Hematopoietic multipotent progenitor cell treated with erythropoietin and hydrocortisone succinate and interleukin-3 and kit ligand, for 17 days (in vitro differentiated cells): Measurements from ENCODE around the gene JAZF1.
A peak's percentile ranks its signal among the peaks of the same experiment; 100 is the strongest.
"Not testable (repeated sequence)": the region's sequence is repeated elsewhere in the genome, so short reads cannot be mapped to it uniquely, and the experiment has no call there.

Source experiments
- DNase-seq: peaks from one replicate; pipeline ENCODE4 v3.0.0-alpha.2; 2015; ENCODE audit warnings: low spot score

Gene JAZF1

DNA sequence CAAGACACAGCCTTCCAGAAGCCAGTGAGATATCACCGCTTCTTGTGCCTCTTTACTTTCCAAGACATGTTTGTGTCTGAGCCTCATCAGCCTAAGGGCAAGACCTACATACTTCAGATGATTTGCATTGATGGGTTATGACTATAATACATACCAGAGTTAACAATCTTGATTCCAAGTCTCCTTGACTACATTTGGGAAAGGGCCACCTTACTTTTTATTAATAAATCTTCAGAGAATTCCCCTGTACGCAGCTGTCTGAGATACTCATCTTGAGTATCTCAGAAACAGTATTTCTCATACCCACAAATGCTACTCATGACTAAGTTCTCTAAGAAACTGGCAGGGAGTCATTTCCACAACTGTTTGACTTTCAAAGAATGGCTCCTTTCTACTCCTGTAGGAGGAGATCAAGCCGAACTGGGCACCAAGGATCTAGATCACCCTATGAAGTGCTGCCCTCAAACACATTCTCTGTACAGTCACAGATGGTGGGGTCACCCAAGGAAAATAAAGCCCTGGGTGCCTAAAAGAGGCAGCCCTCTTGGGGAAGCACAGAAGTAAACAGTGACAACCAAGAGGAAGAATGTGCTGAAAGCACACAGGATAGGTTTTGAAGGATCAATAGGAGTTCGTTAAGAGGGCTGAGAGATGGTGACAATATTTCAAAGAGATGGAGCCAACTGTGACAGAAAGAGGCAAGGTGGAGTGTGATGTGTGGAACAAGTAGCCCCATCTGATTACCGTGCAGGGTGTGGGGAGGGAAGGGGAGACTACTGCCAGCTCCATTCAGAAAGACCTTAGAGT, 138.9 kb downstream of the JAZF1 start:
- no peak for DNase-seq

- peak; percentile 36 for DNase-seq
Measured at GRCh38 chr7:28038175-28038797, 142.3 kb downstream of the JAZF1 start.

- DNase-seq, result peak; percentile 92
Measured at GRCh38 chr7:28037220-28038010, 143.2 kb downstream of the JAZF1 start.

DNA sequence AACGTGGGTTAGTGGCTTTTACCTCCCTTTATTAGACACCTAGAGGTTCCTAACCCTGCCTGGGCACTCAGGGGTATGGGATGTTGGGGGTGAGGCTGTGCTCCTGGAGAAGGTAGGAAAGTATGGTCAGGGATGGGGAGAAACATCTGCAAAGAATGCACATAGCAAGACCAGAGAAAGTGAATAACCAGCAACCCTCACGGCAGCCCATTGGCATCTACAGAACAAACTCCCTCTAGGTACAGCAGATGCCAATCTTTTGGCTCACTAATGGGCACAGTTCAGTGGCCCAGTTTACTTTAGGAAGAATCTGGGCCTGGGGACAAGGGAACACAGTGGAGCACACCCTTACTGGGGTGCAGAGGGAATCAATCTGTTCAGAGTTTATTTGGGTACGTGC, 143.9 kb downstream of the JAZF1 start:
- DNase-seq, result no peak

GRCh38 chr7:28033386-28033785, 147.2 kb downstream of the JAZF1 start:
- DNase-seq, result no peak

GRCh38 chr7:28032738-28033380, 147.7 kb downstream of the JAZF1 start:
- no peak for DNase-seq

DNA sequence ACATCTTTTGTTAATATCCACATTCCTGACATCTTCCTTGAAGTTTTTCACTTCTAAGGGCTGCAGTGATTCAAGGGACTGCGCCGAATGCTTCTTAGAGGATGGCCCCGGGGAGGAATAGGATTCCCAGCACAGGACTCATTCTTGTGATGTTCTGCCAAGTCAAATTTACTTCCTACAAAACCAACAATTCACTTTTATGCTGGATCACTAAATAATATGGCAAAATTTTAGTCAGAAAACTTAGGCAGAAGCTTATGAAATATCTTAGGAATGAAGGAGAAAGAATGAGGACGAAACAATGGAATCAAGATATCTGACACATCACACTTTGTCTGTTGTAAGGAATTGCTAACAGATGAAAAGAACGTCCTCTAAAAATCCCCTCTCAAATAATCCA, 151.5 kb downstream of the JAZF1 start:
- no peak for DNase-seq

DNA sequence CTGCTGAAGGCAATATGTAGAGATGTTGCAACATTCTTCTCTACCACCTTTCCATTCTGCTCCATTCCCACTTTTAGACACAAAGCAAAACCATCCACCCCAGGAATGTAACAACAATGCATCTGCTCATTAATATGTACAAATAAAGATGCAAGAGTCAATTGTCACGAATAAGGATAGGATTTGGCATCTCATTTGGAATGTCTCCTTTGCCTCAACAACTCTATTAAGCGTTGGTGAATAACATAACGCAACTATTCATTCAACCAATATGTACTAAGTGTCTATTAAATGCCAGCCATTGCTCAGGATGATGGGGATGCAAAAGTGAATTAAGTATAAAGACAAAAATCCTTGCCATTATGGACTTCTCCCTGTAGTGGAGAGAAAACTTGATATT, 152.1 kb downstream of the JAZF1 start:
- DNase-seq, result no peak

DNA sequence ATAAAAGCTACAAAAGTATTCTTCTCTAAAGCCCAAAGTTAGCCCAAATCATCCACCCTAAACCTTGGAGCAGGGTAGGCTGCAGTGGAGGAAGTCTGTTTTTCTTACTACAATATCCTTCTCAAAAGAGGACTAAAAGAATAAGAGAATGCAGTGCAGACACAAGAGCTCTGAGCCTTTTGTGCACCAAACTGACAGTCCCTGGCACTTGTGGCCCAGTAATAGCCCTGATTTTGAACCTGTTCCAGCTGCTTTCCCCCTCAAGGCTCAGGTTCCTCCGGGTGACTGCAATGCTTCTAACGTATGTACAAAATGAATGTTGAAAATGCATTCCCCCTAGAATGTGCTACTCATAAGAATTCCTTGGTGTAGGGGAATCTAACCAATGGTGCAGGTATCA, 154.4 kb downstream of the JAZF1 start:
- no peak for DNase-seq

- no peak for DNase-seq
Measured at GRCh38 chr7:28024786-28025334, 155.7 kb downstream of the JAZF1 start.

DNA sequence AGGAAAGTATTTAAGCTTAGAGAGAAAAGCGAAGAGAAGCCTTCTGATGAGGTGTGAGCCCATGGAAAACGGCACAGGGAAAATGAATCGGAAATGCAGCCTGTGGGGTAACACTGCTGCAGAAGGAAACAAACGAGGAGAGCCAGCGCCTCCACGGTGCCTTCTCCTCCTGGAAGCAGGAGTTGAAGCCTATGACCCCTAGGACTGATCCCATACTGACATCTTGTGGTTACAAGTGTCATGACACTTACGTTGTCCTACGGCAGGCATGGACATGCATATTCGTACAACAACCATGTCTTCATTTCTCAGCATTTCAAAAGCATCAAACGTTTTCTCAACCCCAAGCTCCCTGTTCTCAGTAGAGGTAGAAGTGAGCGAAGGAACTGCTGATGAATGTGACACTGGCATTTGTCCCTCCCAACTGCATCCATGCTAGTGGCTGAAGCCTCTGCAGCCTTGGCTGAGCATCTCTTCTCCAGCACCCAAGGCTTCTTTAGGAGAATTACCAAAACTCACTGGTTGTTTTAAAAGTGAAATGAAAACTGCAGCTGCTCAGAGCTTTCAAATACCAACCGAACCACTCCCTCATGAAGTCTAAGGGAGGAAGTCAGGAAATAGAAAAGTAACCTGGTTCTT, 160.2 kb downstream of the JAZF1 start:
- DNase-seq, result peak; percentile 74

GRCh38 chr7:28018856-28019465, 161.6 kb downstream of the JAZF1 start:
- no peak for DNase-seq

DNA sequence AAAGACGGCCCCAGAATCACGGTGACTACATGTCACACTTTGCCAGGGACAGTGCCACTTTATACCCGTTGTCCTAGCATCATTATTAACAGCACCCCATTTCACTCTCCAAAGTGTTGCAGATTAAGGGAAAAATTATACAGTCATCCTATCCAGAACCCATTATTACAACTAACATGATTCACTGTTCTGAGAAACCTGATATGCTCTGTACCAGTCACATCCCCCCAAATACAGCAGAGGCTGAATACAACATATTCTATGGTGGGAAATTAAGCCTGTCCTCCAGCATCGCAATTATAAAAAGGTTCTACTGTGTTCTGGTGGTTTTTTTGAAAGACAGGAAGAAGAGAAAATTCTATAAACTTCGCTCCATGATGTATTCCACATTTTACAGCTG, 162.1 kb downstream of the JAZF1 start:
- DNase-seq, result no peak

- DNase-seq, result no peak
Measured at GRCh38 chr7:28018020-28018419, 162.6 kb downstream of the JAZF1 start.

DNA sequence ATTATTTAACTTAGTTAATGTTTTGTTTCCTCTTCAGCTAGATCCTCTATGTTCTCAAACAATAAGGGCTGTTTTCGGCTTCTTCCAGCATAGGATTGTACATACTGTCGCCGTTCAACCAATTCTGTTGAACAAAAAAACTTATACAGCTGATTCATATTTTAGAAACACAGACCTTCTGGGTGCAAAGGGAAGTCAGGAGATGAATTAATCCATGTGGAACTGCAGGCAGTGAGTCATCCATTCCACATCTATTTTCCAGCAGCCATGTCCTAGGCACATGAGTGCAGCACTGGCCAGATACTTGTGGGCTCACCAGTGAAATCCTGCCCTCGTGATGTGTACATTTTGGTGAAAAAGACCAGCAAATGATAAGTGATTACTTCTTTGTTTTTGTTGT, 163.2 kb downstream of the JAZF1 start:
- no peak for DNase-seq

DNA sequence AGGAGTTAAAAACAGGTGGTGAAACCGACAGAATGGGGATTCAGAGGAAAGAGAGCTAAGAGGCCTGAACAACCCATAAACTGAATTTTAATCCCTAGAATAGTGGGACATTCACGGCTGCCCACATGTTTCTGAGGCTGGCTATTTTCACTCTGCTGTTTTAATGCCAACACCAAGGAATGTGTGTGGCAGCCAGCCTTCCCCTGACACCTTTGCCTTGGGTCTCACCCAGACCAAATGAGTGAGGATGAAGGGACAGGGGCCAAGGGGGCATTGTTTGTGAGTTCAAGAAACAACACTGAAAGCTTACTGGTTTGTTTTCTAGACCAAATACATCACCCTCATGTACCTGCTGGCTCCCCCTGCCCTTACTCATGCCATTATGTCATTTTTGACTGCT, 164.3 kb downstream of the JAZF1 start:
- no peak for DNase-seq

- DNase-seq, result no peak
Measured at GRCh38 chr7:28015169-28015568, 165.4 kb downstream of the JAZF1 start.

DNA sequence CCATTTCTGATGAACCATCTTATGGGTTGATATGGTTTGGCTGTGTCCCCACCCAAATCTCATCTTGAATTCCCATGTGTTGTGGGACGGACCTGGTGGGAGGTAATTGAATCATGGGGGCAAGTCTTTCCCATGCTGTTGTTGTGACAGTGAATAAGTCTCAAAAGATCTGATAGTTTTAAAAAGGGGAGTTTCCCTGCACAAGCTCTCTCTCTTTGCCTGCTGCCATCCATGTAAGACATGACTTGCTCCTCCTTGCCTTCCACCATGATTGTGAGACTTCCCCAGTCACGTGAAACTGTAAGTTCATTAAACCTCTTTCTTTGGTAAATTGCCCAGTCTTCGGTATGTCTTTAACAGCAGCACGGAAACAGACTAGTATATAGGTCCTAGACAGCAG, 166.3 kb downstream of the JAZF1 start:
- not testable (repeated sequence) for DNase-seq

- no peak for DNase-seq
Measured at GRCh38 chr7:28013441-28013840, 167.2 kb downstream of the JAZF1 start.

DNA sequence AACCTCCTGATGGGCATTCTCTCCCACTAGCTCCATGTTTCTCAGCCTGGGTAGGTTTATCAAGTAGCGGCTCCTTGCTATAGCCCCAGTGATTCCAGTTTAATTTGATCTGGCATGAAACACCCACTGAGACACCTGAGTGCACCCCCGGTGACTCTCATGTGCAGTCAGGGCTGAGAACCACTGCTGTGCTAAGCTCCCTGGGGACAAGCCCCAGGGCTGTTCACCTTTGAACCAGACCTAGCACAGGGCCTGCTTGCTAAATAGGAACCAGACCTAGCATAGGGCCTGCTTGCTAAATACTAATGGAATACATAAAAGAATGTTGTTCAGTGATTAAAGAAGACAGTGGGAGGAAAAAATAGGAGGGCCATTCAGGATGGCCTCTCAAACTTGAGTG, 167.6 kb downstream of the JAZF1 start:
- DNase-seq, result no peak

DNA sequence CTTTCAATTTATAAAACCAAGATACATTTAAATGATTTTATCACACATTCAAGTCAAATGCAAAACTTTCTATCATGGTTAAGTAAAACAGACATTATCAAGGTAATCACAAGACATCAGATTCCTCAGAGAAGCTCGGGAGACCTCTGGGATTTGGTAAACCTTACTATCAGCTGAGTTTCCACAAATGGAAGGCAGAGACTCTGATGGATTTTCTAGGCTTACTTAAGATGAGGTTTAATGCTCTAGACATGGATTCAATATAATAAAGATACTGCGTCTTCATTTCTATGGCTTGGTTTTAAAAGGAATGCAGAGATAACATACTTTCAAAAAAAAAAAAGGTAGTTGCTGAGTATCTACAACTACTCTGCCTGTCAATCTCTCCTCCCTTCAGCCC, 171.7 kb downstream of the JAZF1 start:
- no peak for DNase-seq
